ENCODE measurements around the gene GOLGA3.

DNA sequence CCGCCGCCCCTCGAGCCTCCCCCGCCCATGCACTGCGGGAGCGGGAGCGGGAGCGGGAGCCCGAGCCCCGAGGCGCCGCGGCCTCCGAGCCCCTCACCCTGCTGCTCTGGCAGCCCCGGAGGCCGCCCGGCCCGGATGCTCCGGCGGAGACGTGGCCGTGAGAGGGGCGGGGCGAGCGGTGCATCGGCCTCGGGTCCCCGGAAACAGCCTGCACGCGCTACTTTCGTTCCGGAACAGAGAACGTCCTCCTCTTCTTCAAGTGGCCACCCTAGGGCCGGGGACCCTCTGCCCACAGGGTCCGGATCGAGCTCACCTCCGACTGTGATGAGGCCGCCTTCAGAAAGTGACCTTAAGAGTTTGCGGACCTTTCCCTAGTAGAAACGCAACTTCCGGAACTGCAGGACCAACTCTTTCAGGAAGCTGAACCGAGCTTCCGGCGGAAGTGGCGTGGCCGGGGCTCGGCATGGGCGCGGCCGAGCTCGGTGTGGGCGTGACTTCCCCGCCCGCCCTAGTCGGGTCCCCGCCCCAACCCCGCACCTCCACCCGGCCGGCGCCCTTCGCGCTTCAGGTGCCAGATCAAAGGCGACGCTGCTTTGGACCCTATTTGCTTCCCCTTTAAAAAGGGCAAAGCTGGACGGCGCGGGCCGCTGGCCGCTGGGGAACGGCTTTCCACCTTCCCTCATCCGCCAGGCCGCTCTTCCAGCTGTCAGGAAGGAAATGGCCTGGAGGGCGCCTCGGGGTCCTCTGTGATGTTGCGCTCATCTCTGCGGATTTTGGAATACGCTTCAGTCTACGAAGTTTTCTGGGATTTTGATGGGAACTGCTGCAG lies at the start of gene GOLGA3:
- TF ChIP-seq POLR2AphosphoS5 (IDR thresholded peaks at IDR 0.05; ENCODE audit: borderline replicate concordance, low read depth, low read length) (peak; percentile 60), EZH2 (IDR thresholded peaks at IDR 0.05) (no peak)
